PC-9 (cell line): ENCODE measurements around the gene GUCY1A2. TPM values are rescaled to one million over a fixed set of nuclear protein-coding genes. Genes with fewer than 3 reads are reported as not detected.

ENCODE experiments used
- BruUV-seq: library from RNA; stranded (reverse); fragments of 400-500 nt; replicated peaks from 2 replicates; lab custom pipeline; 2021; lab: Mats Ljungman, UMichigan
- CTCF ChIA-PET: fragments of 300-600 bp; sonication (Branson Sonifier 250); formaldehyde crosslinking; loops from one replicate; lab custom pipeline; 2022; ENCODE audit warnings: antibody characterized with exemption; lab: Charles Lee
- POLR2A ChIA-PET: fragments of 300-600 bp; sonication (Branson Sonifier 250); formaldehyde crosslinking; loops from one replicate; lab custom pipeline; 2022; ENCODE audit warnings: antibody characterized with exemption; ENCODE audit not compliant: unreplicated experiment; lab: Charles Lee
- DNase-seq, 2 experiments: peaks; one replicate each; pipeline versions ENCODE4 v3.0.0 to v3.0.0-alpha.2; 2015 to 2022; ENCODE audit warnings: mixed read lengths in 1 of 2
- H2AFZ ChIP-seq: fragments of 200-600 bp; sonication (generic); 2 replicates; pipeline ENCODE4 v1.8.1; 2017; ENCODE audit warnings: antibody characterized with exemption
- H3F3A ChIP-seq: fragments of 200-600 bp; sonication (generic); 2 replicates; pipeline ENCODE4 v1.8.1; 2017; ENCODE audit warnings: antibody characterized with exemption, mild to moderate bottlenecking, low read depth; ENCODE audit not compliant: insufficient read depth
- H3K27ac ChIP-seq: fragments of 200-600 bp; sonication (generic); 2 replicates; pipeline ENCODE4 v1.6.1; 2016; ENCODE audit warnings: mixed run types
- H3K27me3 ChIP-seq: fragments of 200-600 bp; sonication (generic); 2 replicates; pipeline ENCODE4 v1.6.1; 2016; ENCODE audit warnings: low read depth, mixed run types; ENCODE audit not compliant: insufficient read depth
- H3K36me3 ChIP-seq: fragments of 200-600 bp; sonication (generic); 2 replicates; pipeline ENCODE4 v1.6.1; 2016; ENCODE audit warnings: low read depth, mixed run types
- H3K4me1 ChIP-seq: fragments of 200-600 bp; sonication (generic); replicated peaks from 2 replicates; pipeline ENCODE4 v1.6.1; 2016; ENCODE audit warnings: mixed run types; ENCODE audit not compliant: insufficient read depth
- H3K4me2 ChIP-seq: fragments of 200-600 bp; sonication (generic); 2 replicates; pipeline ENCODE4 v1.6.1; 2017; ENCODE audit warnings: mixed run types
- H3K4me3 ChIP-seq: fragments of 200-600 bp; sonication (generic); 2 replicates; pipeline ENCODE4 v1.6.1; 2016; ENCODE audit warnings: mixed run types
- H3K79me2 ChIP-seq: fragments of 200-600 bp; sonication (generic); 2 replicates; pipeline ENCODE4 v1.6.1; 2017; ENCODE audit warnings: low read depth, mixed run types
- H3K9me2 ChIP-seq: fragments of 200-600 bp; sonication (generic); 2 replicates; pipeline ENCODE4 v1.8.1; 2017; ENCODE audit warnings: mild to moderate bottlenecking; ENCODE audit not compliant: insufficient read depth
- H3K9me3 ChIP-seq: fragments of 200-600 bp; sonication (generic); 2 replicates; pipeline ENCODE4 v1.8.1; 2016; ENCODE audit warnings: low read depth; ENCODE audit not compliant: insufficient read depth
- H4K20me1 ChIP-seq: fragments of 200-600 bp; sonication (generic); 2 replicates; pipeline ENCODE4 v1.8.1; 2017; ENCODE audit not compliant: insufficient read depth
- EZH2 ChIP-seq: fragments of 200-600 bp; sonication (generic); IDR thresholded peaks from 2 replicates; pipeline ENCODE4 v1.8.0; 2017; ENCODE audit warnings: antibody characterized with exemption, low read depth
- intact Hi-C: fragments of 100-400 bp; cut with micrococcal nuclease; formaldehyde crosslinking; loops from one replicate; pipeline ENCODE4 v1.10.0; 2022; ENCODE audit not compliant: unreplicated experiment
- total RNA-seq: library from RNA; stranded (reverse); gene quantifications from 2 replicates; pipeline ENCODE4 v1.2.3, GENCODE V29; 2021
- TF ChIP-seq, protein P1 (sequence below): fragments of 200-600 bp; sonication (generic); conservative IDR thresholded peaks from 2 replicates; pipeline ENCODE4 v1.6.1; 2017; ENCODE audit warnings: mixed run types, antibody characterized with exemption, mild to moderate bottlenecking, moderate library complexity

Gene GUCY1A2
- total RNA-seq, 1 experiment from 2014 or later: not detected

DNA sequence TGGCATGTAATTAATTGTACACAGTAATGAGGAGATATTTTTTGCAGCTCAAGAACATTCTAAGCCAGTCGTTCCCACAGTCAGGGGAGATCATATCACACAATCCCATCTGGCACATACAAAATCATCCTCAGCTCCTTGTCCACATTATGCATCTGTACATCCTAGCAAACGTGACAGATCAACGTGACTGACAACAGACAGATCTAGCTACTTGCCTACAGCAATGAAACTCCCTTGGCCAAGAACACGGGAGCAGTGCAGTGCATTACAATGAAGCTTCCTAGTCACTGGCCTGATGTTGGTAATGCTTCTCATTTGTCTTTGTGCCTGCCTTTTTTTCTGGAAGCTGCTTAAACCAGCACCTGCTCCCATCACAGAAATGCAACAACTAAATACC is 24.5 kb upstream of the GUCY1A2 start:
- no TSS peak for BruUV-seq
- Histone ChIP-seq H2AFZ (no peak overlapping the region), H4K20me1 (no peaks in the 10 kb centered on the region), H3K27me3 (no peaks in the 10 kb centered on the region), H3K27ac (no peak overlapping the region), H3K4me2 (no peak overlapping the region), H3K9me2 (no peaks in the 10 kb centered on the region), H3F3A (no peaks in the 10 kb centered on the region), H3K9me3 (no peaks in the 10 kb centered on the region), H3K79me2 (no peaks in the 10 kb centered on the region), H3K36me3 (no peaks in the 10 kb centered on the region), H3K4me1 (0 out of 2 replicates have a peak, but pooled peaks cover 4% of the 10 kb centered on the region), H3K4me3 (no peak overlapping the region)
- ChIA-PET CTCF (interaction anchor here (0.6 kb wide), 1 partner anchor 713 kb away, joined by 5 read pairs; no protein-coding TSS in a partner anchor), POLR2A (no interaction called here)
- TF ChIP-seq EZH2: no peak
- TF ChIP-seq, protein P1, sequence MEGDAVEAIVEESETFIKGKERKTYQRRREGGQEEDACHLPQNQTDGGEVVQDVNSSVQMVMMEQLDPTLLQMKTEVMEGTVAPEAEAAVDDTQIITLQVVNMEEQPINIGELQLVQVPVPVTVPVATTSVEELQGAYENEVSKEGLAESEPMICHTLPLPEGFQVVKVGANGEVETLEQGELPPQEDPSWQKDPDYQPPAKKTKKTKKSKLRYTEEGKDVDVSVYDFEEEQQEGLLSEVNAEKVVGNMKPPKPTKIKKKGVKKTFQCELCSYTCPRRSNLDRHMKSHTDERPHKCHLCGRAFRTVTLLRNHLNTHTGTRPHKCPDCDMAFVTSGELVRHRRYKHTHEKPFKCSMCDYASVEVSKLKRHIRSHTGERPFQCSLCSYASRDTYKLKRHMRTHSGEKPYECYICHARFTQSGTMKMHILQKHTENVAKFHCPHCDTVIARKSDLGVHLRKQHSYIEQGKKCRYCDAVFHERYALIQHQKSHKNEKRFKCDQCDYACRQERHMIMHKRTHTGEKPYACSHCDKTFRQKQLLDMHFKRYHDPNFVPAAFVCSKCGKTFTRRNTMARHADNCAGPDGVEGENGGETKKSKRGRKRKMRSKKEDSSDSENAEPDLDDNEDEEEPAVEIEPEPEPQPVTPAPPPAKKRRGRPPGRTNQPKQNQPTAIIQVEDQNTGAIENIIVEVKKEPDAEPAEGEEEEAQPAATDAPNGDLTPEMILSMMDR: no peak
- intact Hi-C loops: no loop called here
- DNase-seq: no peak

DNA sequence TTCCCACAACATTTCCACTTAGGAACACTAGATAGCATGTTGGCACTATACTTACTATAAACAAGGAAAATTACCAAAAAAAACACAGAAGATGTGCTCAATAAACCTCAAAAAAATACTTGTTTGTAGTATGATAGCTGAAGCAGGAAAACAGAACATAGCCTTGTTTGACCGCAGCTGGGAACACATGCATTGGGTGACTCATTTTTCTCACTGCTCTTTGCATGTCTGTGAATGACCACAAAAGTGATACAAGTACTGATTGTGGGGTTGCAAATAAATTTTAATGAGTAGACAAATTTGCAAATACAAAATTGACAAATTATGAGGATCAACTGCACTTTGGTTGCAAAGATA is 22.8 kb upstream of the GUCY1A2 start:
- ChIA-PET CTCF (no interaction called here), POLR2A (no interaction called here)
- H3K4me1 ChIP-seq: 0 out of 2 replicates have a peak, but pooled peaks cover 4% of the 10 kb centered on the region
- intact Hi-C loops: no loop called here
- H3F3A ChIP-seq: no peaks in the 10 kb centered on the region
- no peaks in the 10 kb centered on the region for H3K9me2 ChIP-seq
- no peaks in the 10 kb centered on the region for H3K79me2 ChIP-seq
- DNase-seq: no peak
- H3K36me3 ChIP-seq: no peaks in the 10 kb centered on the region
- no peak for TF ChIP-seq EZH2
- TF ChIP-seq, protein P1: no peak
- H3K4me3 ChIP-seq: no peak overlapping the region
- no peak overlapping the region for H3K4me2 ChIP-seq
- no peak overlapping the region for H3K27ac ChIP-seq
- H3K27me3 ChIP-seq: no peaks in the 10 kb centered on the region
- BruUV-seq: no TSS peak
- H3K9me3 ChIP-seq: no peaks in the 10 kb centered on the region
- no peak overlapping the region for H2AFZ ChIP-seq
- H4K20me1 ChIP-seq: no peaks in the 10 kb centered on the region

- DNase-seq: no peak
- H3K9me3 ChIP-seq: no peaks in the 10 kb centered on the region
- ChIA-PET CTCF (no interaction called here), POLR2A (no interaction called here)
- no peak overlapping the region for H3K4me3 ChIP-seq
- no peaks in the 10 kb centered on the region for H3K9me2 ChIP-seq
- no peak overlapping the region for H3K27ac ChIP-seq
- H2AFZ ChIP-seq: no peak overlapping the region
- no TSS peak for BruUV-seq
- 0 out of 2 replicates have a peak, but pooled peaks cover 4% of the 10 kb centered on the region for H3K4me1 ChIP-seq
- TF ChIP-seq, protein P1: no peak
- no peak for TF ChIP-seq EZH2
- no peak overlapping the region for H3K4me2 ChIP-seq
- no peaks in the 10 kb centered on the region for H3K79me2 ChIP-seq
- H3K27me3 ChIP-seq: no peaks in the 10 kb centered on the region
- H3F3A ChIP-seq: no peaks in the 10 kb centered on the region
- H4K20me1 ChIP-seq: no peaks in the 10 kb centered on the region
- H3K36me3 ChIP-seq: no peaks in the 10 kb centered on the region
- intact Hi-C loops: no loop called here
These were observed 22.3 kb upstream of the GUCY1A2 start for GRCh38 chr11:107040433-107041087.
